ENCODE data around the gene TULP4.

DNA sequence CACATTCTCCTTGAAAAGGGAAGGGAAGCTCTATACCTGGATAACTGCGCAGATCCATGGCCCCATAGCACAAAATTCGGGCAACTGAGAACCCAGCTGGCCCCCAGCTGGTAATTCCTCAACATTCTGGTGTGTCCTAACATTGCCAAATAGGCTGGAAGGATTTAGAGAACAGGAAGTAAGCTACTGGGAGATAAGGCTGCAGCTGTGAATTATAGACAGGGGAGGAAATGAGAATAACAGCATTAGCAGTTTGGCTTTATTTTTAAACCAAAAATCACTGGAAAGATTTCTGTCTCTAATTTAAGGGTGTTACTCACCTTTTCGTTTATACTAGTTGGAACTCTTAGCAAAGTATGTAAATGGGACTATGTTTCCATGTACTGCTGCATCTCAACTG lies 97.2 kb downstream of the TULP4 start:
- TF ChIP-seq EZH2 (IDR thresholded peaks at IDR 0.05; ENCODE audit: low read length, unreplicated experiment) (no peak), EZH2phosphoT487 (IDR thresholded peaks at IDR 0.05; ENCODE audit: borderline replicate concordance, low read length) (no peak)

Data from PC-3 (cell line).